Measurements from ENCODE around the gene C16orf74.
A peak's percentile ranks its signal among the peaks of the same experiment; 100 is the strongest.

The C16orf74 gene

DNA sequence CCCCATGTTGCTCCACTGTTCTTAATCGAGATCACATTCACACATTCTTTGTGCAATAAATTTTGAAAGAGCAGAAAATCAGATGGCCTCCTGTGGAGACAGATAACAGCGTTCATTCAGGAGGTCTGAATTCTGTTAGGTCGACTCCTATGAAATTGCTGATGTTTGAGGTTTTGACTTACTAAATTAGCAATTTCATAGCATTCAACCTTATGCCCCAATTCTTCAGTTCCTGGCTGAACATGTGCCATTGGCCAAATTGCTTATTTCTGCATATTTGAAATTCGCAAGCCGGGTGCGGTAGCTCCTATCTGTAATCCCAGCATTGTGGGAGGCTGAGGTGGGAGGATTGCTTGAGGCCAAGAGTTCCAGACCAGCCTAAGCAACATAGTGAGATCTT, 22.1 kb upstream of the C16orf74 start:
- no peak for DNase-seq

GRCh38 chr16:85770741-85771140, 19.8 kb upstream of the C16orf74 start:
- no peak for DNase-seq

- no peak for DNase-seq
Observed at GRCh38 chr16:85768199-85768598, 17.3 kb upstream of the C16orf74 start.

GRCh38 chr16:85767531-85767930, 16.6 kb upstream of the C16orf74 start:
- peak in 1 of 2 donors; percentile 6 for DNase-seq

- DNase-seq, result no peak
Observed at GRCh38 chr16:85765767-85766166, 14.9 kb upstream of the C16orf74 start.

GRCh38 chr16:85765211-85765610, 14.3 kb upstream of the C16orf74 start:
- no peak for DNase-seq

- no peak for DNase-seq
Observed at GRCh38 chr16:85763616-85764015, 12.7 kb upstream of the C16orf74 start.

DNA sequence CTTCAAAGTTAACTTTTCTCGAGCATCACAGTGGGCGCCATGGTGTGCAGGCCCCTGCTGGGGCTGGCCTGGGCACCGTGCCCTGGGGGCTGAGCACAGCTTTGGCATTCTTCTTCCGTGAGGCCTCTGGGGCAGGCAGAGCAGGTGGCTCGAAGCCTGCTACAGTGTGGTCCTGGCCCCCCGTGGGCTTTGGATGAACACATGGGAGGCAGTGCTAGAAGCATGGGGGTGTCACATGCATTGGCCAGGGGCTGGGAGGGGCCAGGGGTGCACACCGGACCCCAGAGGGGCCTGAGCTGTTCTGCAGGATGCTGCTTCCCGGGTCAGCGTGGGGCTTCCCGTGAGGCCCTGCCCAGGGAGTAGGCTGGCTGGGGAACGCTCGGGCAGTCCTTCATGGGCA, 12.1 kb upstream of the C16orf74 start:
- no peak for DNase-seq

DNA sequence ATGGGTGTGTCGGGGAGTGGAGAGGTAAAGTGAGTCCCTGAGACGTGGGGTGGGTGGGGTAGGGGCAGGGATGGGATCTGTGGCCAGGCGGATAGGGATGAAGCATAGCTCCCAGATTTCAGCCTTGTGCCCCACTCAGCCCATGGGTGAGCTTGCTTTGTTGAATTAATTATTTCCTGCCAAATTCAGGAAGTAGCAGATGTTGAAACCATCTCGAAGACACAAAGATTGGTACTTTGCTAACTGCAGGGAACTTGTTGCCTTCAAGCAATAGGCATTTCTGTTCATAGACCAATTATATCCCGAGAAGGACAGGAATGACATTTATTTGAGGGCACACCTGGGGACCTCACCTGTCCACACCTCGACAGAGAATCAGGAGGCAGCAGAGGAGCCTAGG, 11.0 kb upstream of the C16orf74 start:
- DNase-seq, result peak in 1 of 2 donors; percentile 45

GRCh38 chr16:85759631-85760419, 8.9 kb upstream of the C16orf74 start:
- peak in 1 of 2 donors; percentile 17 for DNase-seq

- DNase-seq, result peak in 1 of 2 donors; percentile 98
Observed at GRCh38 chr16:85759136-85759535, 8.2 kb upstream of the C16orf74 start.

- DNase-seq, result no peak
Observed at GRCh38 chr16:85757341-85757822, 6.5 kb upstream of the C16orf74 start.

- no peak for DNase-seq
Observed at GRCh38 chr16:85755929-85756768, 5.3 kb upstream of the C16orf74 start.

GRCh38 chr16:85754413-85754812, 3.5 kb upstream of the C16orf74 start:
- no peak for DNase-seq

DNA sequence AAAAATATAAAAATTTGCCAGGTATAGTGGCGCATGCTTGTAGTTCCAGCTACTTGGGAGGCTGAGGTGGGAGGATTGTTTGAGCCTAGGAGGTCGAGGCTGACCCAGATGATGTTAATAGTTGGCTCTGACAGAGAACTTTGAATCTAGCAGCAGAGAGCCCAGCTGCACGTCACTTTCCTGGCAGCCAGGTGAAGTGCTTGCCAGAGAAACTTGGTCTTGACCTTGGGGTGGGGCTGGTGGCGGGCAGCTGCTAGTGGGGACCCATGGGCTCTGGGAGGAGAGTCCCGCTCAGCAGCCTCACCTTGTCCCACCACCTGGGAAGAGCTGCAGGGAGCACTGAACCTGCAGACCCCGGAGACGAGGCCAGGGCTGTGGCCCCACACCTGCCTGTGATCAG, 3.1 kb upstream of the C16orf74 start:
- no peak for DNase-seq

- no peak for DNase-seq
Observed at GRCh38 chr16:85753559-85753958, 2.7 kb upstream of the C16orf74 start.

GRCh38 chr16:85752511-85753420, 1.9 kb upstream of the C16orf74 start:
- no peak for DNase-seq

DNA sequence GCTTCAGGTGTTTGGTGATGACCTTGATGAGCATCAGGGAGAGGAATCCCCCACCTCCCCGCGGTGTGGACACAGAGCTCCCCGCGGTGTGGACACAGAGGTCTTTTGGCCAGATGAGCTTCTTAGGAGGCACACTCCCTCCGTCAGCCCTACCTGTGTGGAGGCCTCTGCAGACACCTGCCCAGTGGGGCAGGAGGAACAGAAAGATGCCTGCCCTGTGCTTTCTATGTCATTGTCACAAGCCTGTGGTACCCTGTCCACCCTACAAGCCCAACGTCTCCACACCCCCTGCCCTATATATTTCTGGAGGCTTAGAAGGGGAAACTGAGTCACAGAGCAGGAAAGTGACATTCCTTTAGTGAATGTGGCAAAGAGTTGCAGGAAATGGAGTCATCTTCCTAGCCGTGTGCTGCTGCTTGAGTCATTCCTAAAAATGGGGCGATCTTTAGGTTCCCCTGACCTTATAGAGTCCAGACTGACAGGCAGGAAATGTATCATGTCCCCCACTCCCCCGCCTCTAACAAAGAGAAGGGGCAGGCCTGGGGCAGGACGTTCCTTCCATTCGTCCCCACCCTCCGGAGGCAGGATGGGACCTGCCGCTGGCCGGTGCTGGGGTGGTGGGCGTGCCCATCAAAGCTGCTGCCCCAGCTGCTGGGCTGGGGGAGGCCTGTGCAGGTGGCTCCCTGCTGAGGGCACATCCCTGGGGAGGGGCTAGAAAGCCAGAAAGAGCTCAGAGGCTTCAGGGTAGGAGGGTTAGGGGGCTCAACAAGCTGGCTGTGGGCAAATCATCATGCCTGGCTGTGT, 1.0 kb upstream of the C16orf74 start:
- peak in 1 of 2 donors; percentile 31 for DNase-seq

- DNase-seq, result peak; percentile 13 to 54
Observed at GRCh38 chr16:85750146-85750826, 610 bp downstream of the C16orf74 start.

DNA sequence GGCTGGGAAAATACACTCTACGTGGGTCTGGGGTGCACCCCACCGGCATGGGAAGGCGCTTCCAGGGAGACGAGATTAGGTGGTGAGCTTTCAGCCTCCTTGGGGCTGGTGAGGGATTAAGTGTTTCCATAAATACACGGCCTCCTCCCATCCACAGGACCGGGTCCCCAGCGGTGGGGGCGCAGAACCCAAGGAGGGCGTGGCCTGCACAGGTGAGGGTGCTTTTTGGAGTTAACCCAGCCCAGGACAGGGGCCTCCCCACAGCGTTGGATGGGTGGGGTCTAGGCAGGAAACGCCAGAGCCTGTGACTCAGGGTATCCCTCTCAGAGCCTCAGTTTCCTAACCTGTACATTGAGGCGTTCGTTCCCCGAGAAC, 1.1 kb downstream of the C16orf74 start:
- no peak for DNase-seq

- DNase-seq, result no peak
Observed at GRCh38 chr16:85746460-85747215, 4.3 kb downstream of the C16orf74 start.
